DMS153 treated with DMSO at 0.1 percent for 48 hours (cell line): ENCODE data around the gene EFNA5.
"Not testable (repeated sequence)": the region's sequence is repeated elsewhere in the genome, so short reads cannot be mapped to it uniquely, and the experiment has no call there.

Experiments used
- DNase-seq: peaks from one replicate; lab custom pipeline; 2025; ENCODE audit not compliant: unreplicated experiment; lab: John Stamatoyannopoulos, UW

Gene EFNA5

GRCh38 chr5:107466233-107466769, 204.4 kb downstream of the EFNA5 start:
- no peak for DNase-seq

DNA sequence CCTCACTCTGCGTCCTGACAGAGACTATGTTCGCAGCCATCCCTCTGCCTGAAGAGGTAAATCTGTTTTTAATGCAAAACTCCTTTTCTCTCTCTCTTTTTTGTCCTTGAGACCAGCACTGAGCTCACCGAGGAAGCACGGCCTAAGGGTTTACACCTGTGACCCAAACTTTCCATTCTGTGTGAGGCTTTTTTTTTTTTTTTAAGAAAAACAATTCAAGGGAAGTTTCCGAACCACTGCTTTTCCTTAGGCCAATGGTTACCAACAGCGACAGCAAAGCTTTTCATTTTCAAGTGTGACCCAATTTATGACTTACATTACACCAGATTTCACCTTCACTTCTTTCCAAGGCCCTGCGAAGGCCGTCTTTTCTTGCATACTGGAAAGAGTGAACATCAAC, 205.9 kb downstream of the EFNA5 start:
- no peak for DNase-seq

DNA sequence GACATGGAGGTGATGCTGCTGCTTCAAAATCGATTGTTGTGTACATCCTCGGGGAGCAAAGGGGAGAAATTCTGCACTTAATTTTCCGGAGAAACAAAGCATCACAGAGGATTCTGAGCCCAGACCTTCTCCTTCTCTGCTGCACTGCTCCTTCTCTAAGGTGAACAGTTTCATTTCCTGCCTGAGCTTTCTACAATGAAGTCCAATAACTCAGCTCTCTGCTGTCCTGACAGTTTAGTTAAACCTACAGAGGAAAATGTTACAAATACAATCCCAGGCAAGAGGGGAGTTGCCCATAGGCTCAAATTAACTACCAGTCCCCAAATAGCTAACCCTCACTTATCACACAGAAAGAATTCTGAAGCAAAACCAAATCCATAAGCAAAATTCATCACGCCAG, 206.3 kb downstream of the EFNA5 start:
- DNase-seq = no peak

GRCh38 chr5:107463731-107464130, 207.0 kb downstream of the EFNA5 start:
- no peak for DNase-seq

DNA sequence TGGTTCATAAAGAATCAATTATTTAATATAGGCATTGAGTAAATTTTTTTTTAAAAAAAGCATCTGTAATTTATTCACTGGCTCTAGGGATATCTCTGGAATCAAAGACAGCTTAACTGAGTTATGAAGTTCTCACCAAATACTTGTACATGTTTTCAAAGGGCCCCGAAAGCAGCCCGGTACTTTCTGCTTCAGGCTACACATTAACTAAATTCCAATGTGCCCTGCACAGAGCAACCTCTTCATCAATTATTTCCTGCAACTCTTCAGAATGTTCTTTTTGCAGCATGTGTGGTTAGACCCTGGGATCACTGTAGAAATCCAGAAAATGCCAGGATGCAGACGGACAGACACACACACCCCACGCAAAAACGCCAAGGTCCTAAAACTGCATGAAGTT, 209.0 kb downstream of the EFNA5 start:
- no peak for DNase-seq

GRCh38 chr5:107460789-107461188, 209.9 kb downstream of the EFNA5 start:
- no peak for DNase-seq

DNA sequence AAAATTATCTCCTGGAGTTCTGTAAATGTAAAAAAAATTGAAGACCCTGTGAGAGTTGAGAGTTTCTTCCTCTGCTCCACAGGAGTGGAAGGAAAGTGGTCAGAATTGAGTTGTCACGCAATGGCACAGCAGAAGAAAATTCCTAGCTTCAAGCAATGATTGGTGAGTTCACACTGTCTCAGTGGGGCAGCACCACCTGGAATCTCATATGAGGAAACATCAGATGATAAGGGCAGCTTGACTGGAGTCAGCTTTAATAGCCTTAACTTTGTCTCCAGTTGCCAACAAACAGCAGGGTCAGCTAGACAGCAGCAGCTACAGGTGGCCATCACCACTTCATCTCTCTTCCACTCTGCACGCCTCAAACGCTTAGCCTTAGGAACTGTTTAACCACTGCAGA, 211.1 kb downstream of the EFNA5 start:
- DNase-seq = no peak

GRCh38 chr5:107458322-107458721, 212.4 kb downstream of the EFNA5 start:
- DNase-seq = no peak

- DNase-seq = no peak
Measured at GRCh38 chr5:107457881-107458280, 212.9 kb downstream of the EFNA5 start.

DNA sequence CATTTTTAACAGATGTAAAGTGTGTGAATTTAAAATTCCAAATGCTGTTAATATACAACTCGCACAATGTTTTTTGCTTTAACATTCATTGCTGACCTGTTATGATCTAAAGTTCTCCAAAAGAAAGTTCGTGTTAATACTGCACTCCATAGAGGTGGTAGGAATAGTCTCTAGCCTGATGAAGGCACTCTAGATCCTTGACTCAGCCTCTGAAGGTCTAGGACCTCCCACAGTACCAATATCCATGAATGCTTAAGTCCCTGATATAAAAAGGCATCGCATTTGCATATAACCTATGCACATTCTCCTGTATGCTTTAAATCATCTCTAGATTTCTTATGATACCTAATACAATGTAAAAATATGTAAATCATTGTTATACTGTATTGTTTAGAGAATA, 213.6 kb downstream of the EFNA5 start:
- no peak for DNase-seq

- DNase-seq = no peak
Measured at GRCh38 chr5:107456281-107456715, 214.4 kb downstream of the EFNA5 start.

- DNase-seq = no peak
Measured at GRCh38 chr5:107455111-107455544, 215.6 kb downstream of the EFNA5 start.

- not testable (repeated sequence) for DNase-seq
Measured at GRCh38 chr5:107451827-107452226, 218.9 kb downstream of the EFNA5 start.

DNA sequence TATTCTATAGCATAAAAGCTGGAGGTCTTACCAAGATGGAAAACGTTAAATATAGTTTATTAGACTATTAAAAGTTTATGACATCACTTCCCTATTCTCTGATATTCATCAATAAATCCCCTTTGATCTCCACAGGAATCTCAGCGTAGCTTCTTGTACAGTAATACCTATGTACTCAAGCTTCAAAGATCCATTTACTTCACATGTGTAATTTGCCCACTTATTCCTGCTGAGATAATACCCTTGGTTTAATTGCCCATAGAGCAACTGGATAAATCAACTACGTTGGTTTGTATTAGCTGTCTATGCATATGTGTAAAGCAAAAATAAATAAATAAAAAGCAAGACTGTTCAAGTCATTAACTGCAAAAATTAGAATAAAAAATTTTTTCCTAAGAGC, 219.7 kb downstream of the EFNA5 start:
- DNase-seq = no peak

DNA sequence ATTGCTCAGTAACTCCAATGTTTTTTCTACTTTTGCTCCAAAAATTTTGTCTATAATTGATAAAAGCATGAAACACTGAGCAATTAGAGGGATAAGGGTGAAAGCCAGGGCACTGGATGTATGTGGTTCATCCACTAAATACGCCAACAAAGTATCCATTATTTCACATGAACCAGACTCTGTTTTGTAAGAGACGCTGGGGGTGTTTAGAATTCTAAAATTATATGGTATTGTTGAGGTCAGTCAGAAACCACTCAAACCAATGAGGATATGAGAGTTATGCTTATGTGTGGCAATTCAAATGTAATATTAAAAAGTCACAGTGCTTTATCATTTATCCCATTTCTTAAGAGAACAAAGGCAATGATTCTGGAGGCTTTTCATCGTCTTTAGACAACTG, 220.2 kb downstream of the EFNA5 start:
- no peak for DNase-seq

- no peak for DNase-seq
Measured at GRCh38 chr5:107449369-107449768, 221.4 kb downstream of the EFNA5 start.

- DNase-seq = no peak
Measured at GRCh38 chr5:107447587-107447986, 223.2 kb downstream of the EFNA5 start.

DNA sequence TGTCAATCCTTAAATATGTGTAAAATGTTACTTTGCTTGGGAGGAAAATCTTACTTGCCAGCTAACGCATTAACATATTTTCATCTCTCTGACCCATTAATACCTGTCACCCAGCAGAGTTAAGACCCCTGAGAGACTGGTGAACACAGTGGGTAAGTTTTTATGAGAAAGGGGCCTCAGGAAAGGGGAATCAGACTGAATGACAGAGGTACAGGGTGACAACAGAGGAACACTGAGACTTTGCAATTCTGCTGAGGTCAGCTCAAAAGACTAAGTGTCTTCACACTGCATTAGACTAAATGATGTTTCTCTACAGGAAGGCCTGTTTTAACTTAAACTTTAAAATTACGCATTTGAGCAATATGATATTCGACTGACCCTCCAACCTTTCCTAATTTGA, 223.8 kb downstream of the EFNA5 start:
- no peak for DNase-seq

- DNase-seq = no peak
Measured at GRCh38 chr5:107444300-107444699, 226.4 kb downstream of the EFNA5 start.

DNA sequence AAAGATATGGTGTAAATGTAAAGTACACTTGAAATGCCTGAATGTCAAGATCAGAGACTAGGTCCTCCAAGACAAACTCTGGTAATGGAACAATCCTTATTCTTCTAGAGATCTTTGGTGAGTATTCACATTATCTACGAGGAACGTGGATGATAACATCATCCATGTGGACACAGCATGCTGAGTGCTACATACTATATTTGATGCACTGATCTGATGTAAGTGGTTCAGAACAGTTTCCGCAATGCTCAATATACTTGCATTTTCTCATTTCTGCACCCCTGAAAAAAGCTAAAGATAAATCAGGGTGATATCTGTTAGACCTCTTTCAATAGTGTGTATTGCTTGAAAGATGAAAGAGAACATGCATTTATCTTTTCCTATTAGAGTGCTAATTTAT, 226.8 kb downstream of the EFNA5 start:
- DNase-seq = no peak

DNA sequence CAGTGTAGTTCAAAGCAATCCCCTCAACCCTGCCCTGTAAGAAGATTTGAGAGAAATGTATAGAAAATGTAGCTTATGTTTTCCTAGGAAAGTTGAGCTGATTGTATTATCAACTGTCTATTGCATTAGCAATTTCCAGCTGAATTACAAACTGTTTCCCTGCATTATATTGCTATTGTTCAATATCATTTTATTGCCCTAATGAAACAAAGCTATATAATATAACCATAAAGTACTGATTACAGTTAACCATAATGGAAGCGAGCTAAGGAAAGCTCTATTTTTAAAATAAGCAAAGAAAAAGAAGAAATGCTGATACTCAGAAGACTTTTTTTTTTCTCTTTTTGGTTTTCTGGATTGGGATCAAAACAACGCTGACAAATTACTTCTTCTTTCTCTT, 228.3 kb downstream of the EFNA5 start:
- no peak for DNase-seq

GRCh38 chr5:107439832-107440231, 230.9 kb downstream of the EFNA5 start:
- no peak for DNase-seq

DNA sequence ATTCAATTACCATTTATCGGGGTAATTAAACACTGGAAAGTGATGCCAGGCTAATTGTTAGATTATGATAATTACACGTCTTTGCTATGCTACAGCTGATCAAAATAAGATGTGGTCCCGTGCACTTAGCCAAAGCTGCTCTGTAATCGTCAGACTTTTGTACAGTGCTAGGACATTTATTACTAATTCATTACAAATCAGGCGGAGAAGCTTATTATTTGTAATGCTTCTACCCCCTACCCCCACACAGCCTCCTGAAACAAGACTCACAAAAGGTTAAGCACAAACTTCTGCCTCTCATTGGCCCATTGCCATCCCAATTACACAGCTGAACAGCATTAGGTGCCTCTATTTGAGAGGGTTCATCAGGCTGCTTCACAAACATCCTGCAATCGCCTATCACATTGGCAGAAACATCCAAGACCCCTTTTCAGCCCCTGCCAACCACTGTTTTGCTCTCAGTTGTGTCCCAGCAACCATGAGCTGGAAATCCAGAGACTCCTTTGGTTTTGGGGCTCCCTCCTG, 232.7 kb downstream of the EFNA5 start:
- no peak for DNase-seq
